H1 (cell line): ENCODE results near the gene TIA1.
"Not testable (repeated sequence)": the region's sequence is repeated elsewhere in the genome, so short reads cannot be mapped to it uniquely, and the experiment has no call there.

ENCODE experiments used
- BRCA1 ChIP-seq: IDR thresholded peaks from 2 replicates; pipeline ENCODE4 v1.6.1; 2012; ENCODE audit warnings: low read depth, low read length, improper control_type of control experiment
- CTCF ChIP-seq, 3 experiments: IDR thresholded peaks; 1 replicate in 2 of 3; 2 replicates in 1 of 3; pipeline versions ENCODE4 v1.5.1 to v1.6.1; 2011; ENCODE audit warnings: low read length in 3 of 3, mild to moderate bottlenecking in 3 of 3, inconsistent platforms in 2 of 3, low read depth in 1 of 3, moderate library complexity in 1 of 3; ENCODE audit not compliant: insufficient read depth in 1 of 3; ENCODE audit errors: control extremely low read depth in 1 of 3
- EP300 ChIP-seq, 2 experiments: IDR thresholded peaks; 1 replicate in 1 of 2; 2 replicates in 1 of 2; pipeline ENCODE4 v1.6.1; 2011 to 2012; ENCODE audit warnings: low read depth in 2 of 2, low read length in 2 of 2, mild to moderate bottlenecking in 2 of 2, borderline replicate concordance in 1 of 2, inconsistent platforms in 1 of 2, moderate library complexity in 1 of 2
- EZH2 ChIP-seq: fragments of 200-600 bp; sonication (generic); IDR thresholded peaks from 2 replicates; pipeline ENCODE4 v1.7.1; 2012; ENCODE audit warnings: low read depth, mild to moderate bottlenecking, moderate library complexity, low read length, inconsistent platforms; ENCODE audit not compliant: severe bottlenecking
- HDAC2 ChIP-seq, 2 experiments: fragments of 300-600 bp in 1 of 2; sonication (generic) in 1 of 2; IDR thresholded peaks; 2 replicates each; pipeline ENCODE4 v1.6.1; 2011 to 2012; ENCODE audit warnings: low read depth in 2 of 2, low read length in 2 of 2, mild to moderate bottlenecking in 2 of 2, moderate library complexity in 2 of 2, borderline replicate concordance in 1 of 2, inconsistent platforms in 1 of 2
- MAFK ChIP-seq: IDR thresholded peaks from 2 replicates; pipeline ENCODE4 v1.6.1; 2012; ENCODE audit warnings: low read depth, mild to moderate bottlenecking, improper control_type of control experiment, low read length
- POLR2A ChIP-seq, 2 experiments: IDR thresholded peaks; 1 replicate in 1 of 2; 2 replicates in 1 of 2; pipeline ENCODE4 v1.6.1; 2011; ENCODE audit warnings: low read depth in 2 of 2, low read length in 2 of 2, mild to moderate bottlenecking in 2 of 2; ENCODE audit errors: control extremely low read depth in 1 of 2
- RAD21 ChIP-seq, 2 experiments: IDR thresholded peaks in 1 of 2; conservative IDR thresholded peaks in 1 of 2; 2 replicates each; pipeline ENCODE4 v1.6.1; 2011; ENCODE audit warnings: low read depth in 2 of 2, low read length in 2 of 2, improper control_type of control experiment in 1 of 2, inconsistent platforms in 1 of 2, mild to moderate bottlenecking in 1 of 2, moderate library complexity in 1 of 2
- SP2 ChIP-seq: IDR thresholded peaks from 2 replicates; pipeline ENCODE4 v1.6.1; 2012; ENCODE audit warnings: mild to moderate bottlenecking, low read length, inconsistent platforms
- YY1 ChIP-seq: IDR thresholded peaks from 2 replicates; pipeline ENCODE4 v1.6.1; 2011; ENCODE audit warnings: low read depth, mild to moderate bottlenecking, low read length
- ZNF274 ChIP-seq: IDR thresholded peaks from 2 replicates; pipeline ENCODE4 v1.7.0; 2012; ENCODE audit warnings: low read length, borderline replicate concordance; ENCODE audit errors: extremely low read depth

DNA sequence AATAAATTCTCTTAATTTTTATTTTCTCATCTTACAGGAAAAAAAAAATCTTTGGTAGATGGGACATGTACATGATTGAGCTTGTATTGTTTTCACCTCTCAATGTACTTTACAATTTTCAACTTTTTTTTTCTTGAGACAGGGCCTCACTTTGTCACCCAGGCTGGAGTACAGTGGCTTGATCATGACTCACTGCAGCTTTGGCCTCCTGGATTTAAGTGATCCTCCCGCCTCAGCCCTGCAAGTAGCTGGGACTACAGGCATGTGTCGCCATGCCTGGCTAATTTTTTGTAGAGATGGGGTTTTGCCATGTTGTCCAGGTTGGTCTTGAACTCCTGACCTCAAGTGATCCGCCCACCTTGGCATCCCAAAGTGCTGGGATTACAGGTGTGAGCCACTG, 25.1 kb downstream of the TIA1 start:
- TF ChIP-seq SP2; CTCF (IDR thresholded peaks at IDR 0.05; ENCODE audit: control extremely low read depth in 1 of 3, insufficient read depth in 1 of 3, low read depth in 1 of 3, low read length in 3 of 3); EZH2; POLR2A (IDR thresholded peaks at IDR 0.05; ENCODE audit: control extremely low read depth in 1 of 2, low read depth in 2 of 2, low read length in 2 of 2); BRCA1; EP300 (IDR thresholded peaks at IDR 0.05; ENCODE audit: borderline replicate concordance in 1 of 2, low read depth in 2 of 2, low read length in 2 of 2); MAFK; RAD21 (IDR thresholded peaks at IDR 0.05 in 1 of 2, conservative IDR thresholded peaks at IDR 0.05 in 1 of 2; ENCODE audit: low read depth in 2 of 2, low read length in 2 of 2); HDAC2 (IDR thresholded peaks at IDR 0.05; ENCODE audit: borderline replicate concordance in 1 of 2, low read depth in 2 of 2, low read length in 2 of 2); ZNF274; YY1: not testable (repeated sequence)
